RWPE2 (cell line): ENCODE data around the gene JAK1.

ENCODE experiments used
- ATAC-seq: fragments of 200-7000 bp; cut with Tn5 transposase; 3 replicates; pipeline ENCODE4 v1.9.1; 2021; ENCODE audit warnings: low read depth
- DNase-seq: peaks from one replicate; pipeline ENCODE4 v3.0.0-alpha.2; 2020; ENCODE audit warnings: low spot score
- H3K27ac ChIP-seq: fragments of 450-650 bp; 2 replicates; pipeline ENCODE4 v1.5.1; 2017; ENCODE audit warnings: mild to moderate bottlenecking; ENCODE audit not compliant: poor library complexity, severe bottlenecking
- H3K27me3 ChIP-seq: fragments of 250-450 bp; sonication (Bioruptor Pico); 2 replicates; pipeline ENCODE4 v1.5.1; 2021; ENCODE audit warnings: mild to moderate bottlenecking, moderate library complexity; ENCODE audit not compliant: insufficient read depth, poor library complexity, severe bottlenecking
- H3K36me3 ChIP-seq: fragments of 250-450 bp; sonication (Bioruptor Pico); 2 replicates; pipeline ENCODE4 v1.5.1; 2020; ENCODE audit warnings: low read depth, mild to moderate bottlenecking, moderate library complexity
- H3K4me1 ChIP-seq: fragments of 250-450 bp; sonication (Bioruptor Pico); 2 replicates; pipeline ENCODE4 v1.5.1; 2021; ENCODE audit warnings: mild to moderate bottlenecking, moderate library complexity; ENCODE audit not compliant: insufficient read depth, poor library complexity, severe bottlenecking
- H3K4me3 ChIP-seq: fragments of 250-450 bp; sonication (Bioruptor Pico); 2 replicates; pipeline ENCODE4 v1.5.1; 2021; ENCODE audit warnings: mild to moderate bottlenecking, moderate library complexity; ENCODE audit not compliant: severe bottlenecking
- H3K9me3 ChIP-seq: fragments of 250-450 bp; sonication (Bioruptor Pico); 2 replicates; pipeline ENCODE4 v1.5.1; 2021; ENCODE audit warnings: mild to moderate bottlenecking, moderate library complexity; ENCODE audit not compliant: severe bottlenecking
- TF ChIP-seq, protein P1 (sequence below): fragments of 450-650 bp; IDR thresholded peaks from one replicate; pipeline ENCODE4 v1.5.1; 2017; ENCODE audit warnings: mild to moderate bottlenecking, moderate library complexity; ENCODE audit not compliant: poor library complexity, severe bottlenecking

The JAK1 gene

GRCh38 chr1:64861611-64862010 is 104.7 kb downstream of the JAK1 start:
- H3K9me3 ChIP-seq, result no peaks in the 10 kb centered on the region
- H3K4me3 ChIP-seq, result no peak overlapping the region
- DNase-seq (no peak), ATAC-seq (peak; percentile 64)
- TF ChIP-seq, protein P1, sequence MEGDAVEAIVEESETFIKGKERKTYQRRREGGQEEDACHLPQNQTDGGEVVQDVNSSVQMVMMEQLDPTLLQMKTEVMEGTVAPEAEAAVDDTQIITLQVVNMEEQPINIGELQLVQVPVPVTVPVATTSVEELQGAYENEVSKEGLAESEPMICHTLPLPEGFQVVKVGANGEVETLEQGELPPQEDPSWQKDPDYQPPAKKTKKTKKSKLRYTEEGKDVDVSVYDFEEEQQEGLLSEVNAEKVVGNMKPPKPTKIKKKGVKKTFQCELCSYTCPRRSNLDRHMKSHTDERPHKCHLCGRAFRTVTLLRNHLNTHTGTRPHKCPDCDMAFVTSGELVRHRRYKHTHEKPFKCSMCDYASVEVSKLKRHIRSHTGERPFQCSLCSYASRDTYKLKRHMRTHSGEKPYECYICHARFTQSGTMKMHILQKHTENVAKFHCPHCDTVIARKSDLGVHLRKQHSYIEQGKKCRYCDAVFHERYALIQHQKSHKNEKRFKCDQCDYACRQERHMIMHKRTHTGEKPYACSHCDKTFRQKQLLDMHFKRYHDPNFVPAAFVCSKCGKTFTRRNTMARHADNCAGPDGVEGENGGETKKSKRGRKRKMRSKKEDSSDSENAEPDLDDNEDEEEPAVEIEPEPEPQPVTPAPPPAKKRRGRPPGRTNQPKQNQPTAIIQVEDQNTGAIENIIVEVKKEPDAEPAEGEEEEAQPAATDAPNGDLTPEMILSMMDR, result peak; percentile 24
- no peaks in the 10 kb centered on the region for H3K27me3 ChIP-seq
- H3K27ac ChIP-seq, result no peak overlapping the region
- H3K36me3 ChIP-seq, result peaks cover 19% of the 10 kb centered on the region
- no peaks in the 10 kb centered on the region for H3K4me1 ChIP-seq

GRCh38 chr1:64857347-64857746 is 109.0 kb downstream of the JAK1 start:
- Histone ChIP-seq H3K9me3 (no peaks in the 10 kb centered on the region), H3K27ac (no peak overlapping the region), H3K4me3 (no peak overlapping the region), H3K36me3 (peaks cover 15% of the 10 kb centered on the region), H3K27me3 (no peaks in the 10 kb centered on the region), H3K4me1 (no peaks in the 10 kb centered on the region)
- TF ChIP-seq, protein P1, result no peak
- DNase-seq (no peak), ATAC-seq (no peak)

DNA sequence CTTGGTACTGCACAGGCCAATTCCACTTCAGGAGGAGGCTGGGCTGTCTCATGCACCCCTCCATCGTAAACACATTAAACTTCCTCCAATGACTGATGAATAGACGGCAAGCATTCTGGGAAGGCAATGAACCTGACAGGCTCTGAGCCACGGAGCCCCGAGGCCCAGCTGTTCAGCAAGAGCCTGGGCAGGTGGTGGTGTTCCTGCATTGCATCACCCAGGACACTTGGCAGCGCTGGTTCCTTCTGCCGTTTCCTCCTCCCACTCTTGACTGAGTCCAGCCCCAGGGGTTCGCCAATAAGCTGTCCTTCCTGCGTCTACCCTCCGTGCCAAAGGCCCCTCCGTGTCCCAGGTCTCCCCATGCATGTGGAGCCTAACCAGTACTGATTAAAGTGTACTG is 109.8 kb downstream of the JAK1 start:
- Histone ChIP-seq H3K27me3 (no peaks in the 10 kb centered on the region), H3K27ac (no peak overlapping the region), H3K4me1 (no peaks in the 10 kb centered on the region), H3K9me3 (no peaks in the 10 kb centered on the region), H3K36me3 (peaks cover 15% of the 10 kb centered on the region), H3K4me3 (no peak overlapping the region)
- TF ChIP-seq, protein P1, result no peak
- ATAC-seq (no peak), DNase-seq (no peak)

GRCh38 chr1:64855557-64855956 is 110.8 kb downstream of the JAK1 start:
- Histone ChIP-seq H3K4me1 (no peaks in the 10 kb centered on the region), H3K36me3 (peaks cover 15% of the 10 kb centered on the region), H3K27ac (no peak overlapping the region), H3K4me3 (no peak overlapping the region), H3K9me3 (no peaks in the 10 kb centered on the region), H3K27me3 (no peaks in the 10 kb centered on the region)
- DNase-seq, result no peak
- ATAC-seq, result no peak
- TF ChIP-seq, protein P1, result no peak

DNA sequence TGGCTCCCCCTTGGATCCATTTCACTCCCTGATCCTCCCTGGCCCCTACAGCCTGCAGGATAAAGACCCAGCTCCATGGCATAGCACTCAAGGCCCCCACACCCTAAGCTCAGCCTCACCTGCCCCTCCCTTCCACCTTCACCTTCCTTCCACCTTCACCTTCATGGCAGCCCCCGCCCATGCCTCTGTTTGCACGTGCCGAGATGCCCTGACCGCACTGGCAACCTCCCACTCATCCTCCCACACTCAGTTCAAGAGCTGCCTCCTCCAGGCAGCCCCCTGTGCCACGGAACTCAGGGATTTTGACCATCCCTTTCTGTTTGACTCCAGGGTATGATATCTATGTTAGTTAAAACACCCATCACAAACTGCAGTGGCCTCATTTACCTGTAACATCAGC is 111.7 kb downstream of the JAK1 start:
- no peak overlapping the region for H3K27ac ChIP-seq
- TF ChIP-seq, protein P1, result no peak
- H3K9me3 ChIP-seq, result no peaks in the 10 kb centered on the region
- H3K27me3 ChIP-seq, result no peaks in the 10 kb centered on the region
- ATAC-seq, result no peak
- H3K4me1 ChIP-seq, result no peaks in the 10 kb centered on the region
- H3K4me3 ChIP-seq, result no peak overlapping the region
- DNase-seq, result no peak
- peaks cover 12% of the 10 kb centered on the region for H3K36me3 ChIP-seq
